ENCODE results near the gene ALPK3. TPM values are rescaled to one million over a fixed set of nuclear protein-coding genes. Genes with fewer than 3 reads are reported as not detected.

The ALPK3 gene
- total and polyA plus RNA-seq, 5 donors from 2014 or later = 0.22 TPM; not detected in 4

GRCh38 chr15:84827246-84827645 lies 10.1 kb downstream of the ALPK3 start:
- Histone ChIP-seq H3K9me3 (ENCODE audit: control insufficient read depth in 2 of 2, low read length in 2 of 2) (no peaks in the 10 kb centered on the region), H3K27ac (ENCODE audit: insufficient read depth, low read length, poor library complexity, severe bottlenecking) (no peak overlapping the region), H3K4me3 (ENCODE audit: low read depth, low read length) (no peak overlapping the region), H3K36me3 (ENCODE audit: control insufficient read depth, insufficient read depth, low read length) (no peaks in the 10 kb centered on the region), H3K4me1 (ENCODE audit: control insufficient read depth, insufficient read depth, low read length, poor library complexity, severe bottlenecking) (no peaks in the 10 kb centered on the region), H3K27me3 (ENCODE audit: control insufficient read depth, insufficient read depth, low read length) (no peaks in the 10 kb centered on the region)
- no peaks in the 10 kb centered on the region for H3K9me3 Mint-ChIP-seq
- no peak overlapping the region for H3K27ac Mint-ChIP-seq
- H3K4me3 Mint-ChIP-seq = no peak overlapping the region
- no peaks in the 10 kb centered on the region for H3K4me1 Mint-ChIP-seq
- DNase-seq (no peak), ATAC-seq (ENCODE audit: low read depth in 2 of 2) (no peak)
- no peaks in the 10 kb centered on the region for H3K36me3 Mint-ChIP-seq
- H3K27me3 Mint-ChIP-seq = peaks cover 9% of the 10 kb centered on the region

DNA sequence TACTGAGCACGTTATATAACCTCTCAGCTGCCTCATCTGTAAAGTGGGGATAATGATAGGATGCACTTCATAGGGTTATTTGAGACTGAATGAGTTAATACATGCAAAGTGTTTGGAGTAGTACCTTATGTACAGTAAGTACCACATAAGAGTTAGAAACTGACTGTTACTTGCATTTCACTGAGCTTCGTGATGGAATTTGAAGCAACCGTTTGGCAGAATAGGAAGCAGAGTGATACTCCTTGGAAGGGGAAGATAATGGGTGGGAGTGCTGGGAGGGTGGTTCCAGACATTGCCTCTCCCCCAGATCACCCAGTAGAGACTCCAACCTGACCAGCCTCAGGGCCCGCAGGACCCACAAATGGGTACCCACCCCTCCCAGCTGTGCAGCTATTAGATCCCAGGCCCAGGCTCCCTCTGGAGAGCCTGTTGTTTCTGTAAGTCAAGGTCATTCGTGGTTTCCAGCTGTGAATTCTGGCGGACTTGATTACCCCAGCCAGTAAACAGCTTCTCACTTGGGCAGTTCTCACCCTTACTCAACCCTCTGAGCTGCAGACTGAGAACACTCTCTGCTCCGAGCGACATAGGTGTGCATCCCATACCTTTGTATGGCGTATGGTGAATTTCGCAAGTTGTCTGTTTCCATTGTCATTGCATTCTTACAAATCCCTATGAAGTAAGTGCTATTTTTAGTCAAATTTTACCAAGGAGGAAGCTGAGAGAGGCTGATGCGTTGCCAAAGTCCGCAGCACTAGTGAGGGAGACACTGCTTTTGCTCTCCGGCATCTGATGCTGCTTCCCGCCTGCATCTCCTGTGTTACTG lies 11.1 kb downstream of the ALPK3 start:
- no peak for DNase-seq
- Histone ChIP-seq H3K36me3 (ENCODE audit: control insufficient read depth, insufficient read depth, low read length) (no peaks in the 10 kb centered on the region), H3K4me1 (ENCODE audit: control insufficient read depth, insufficient read depth, low read length, poor library complexity, severe bottlenecking) (no peaks in the 10 kb centered on the region), H3K27ac (ENCODE audit: insufficient read depth, low read length, poor library complexity, severe bottlenecking) (no peak overlapping the region), H3K4me3 (ENCODE audit: low read depth, low read length) (no peak overlapping the region), H3K9me3 (ENCODE audit: control insufficient read depth in 2 of 2, low read length in 2 of 2) (no peaks in the 10 kb centered on the region), H3K27me3 (ENCODE audit: control insufficient read depth, insufficient read depth, low read length) (peaks cover 2% of the 10 kb centered on the region)
- H3K4me3 Mint-ChIP-seq = no peak overlapping the region
- no peaks in the 10 kb centered on the region for H3K9me3 Mint-ChIP-seq
- no peaks in the 10 kb centered on the region for H3K36me3 Mint-ChIP-seq
- ATAC-seq (ENCODE audit: low read depth in 2 of 2) = no peak
- H3K27me3 Mint-ChIP-seq = peaks cover 16% of the 10 kb centered on the region
- no peaks in the 10 kb centered on the region for H3K4me1 Mint-ChIP-seq
- H3K27ac Mint-ChIP-seq = peak overlapping the region in 1 of 3 donors; percentile 54

DNA sequence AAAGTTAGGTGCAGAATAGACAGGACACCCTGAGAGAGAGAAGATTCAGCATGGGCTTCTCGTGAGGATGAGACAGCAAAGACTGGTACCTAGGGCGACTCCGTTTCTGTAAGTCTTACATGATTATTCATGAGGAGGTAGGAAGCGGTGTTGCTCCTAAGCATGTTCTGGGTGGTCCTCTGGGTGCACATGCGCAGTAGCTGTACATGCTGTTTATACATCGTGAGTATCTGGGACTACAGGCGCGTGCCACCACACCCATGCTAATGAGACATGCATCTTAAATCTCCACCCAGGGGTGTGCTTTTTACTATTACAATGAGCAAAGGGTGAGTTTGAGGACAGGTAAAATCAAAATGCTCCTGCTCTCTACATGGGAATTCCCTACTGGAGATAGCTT lies 12.3 kb downstream of the ALPK3 start:
- Mint-ChIP-seq H3K9me3 (no peaks in the 10 kb centered on the region), H3K36me3 (no peaks in the 10 kb centered on the region), H3K27ac (no peak overlapping the region), H3K4me3 (no peak overlapping the region), H3K4me1 (no peaks in the 10 kb centered on the region), H3K27me3 (peaks cover 23% of the 10 kb centered on the region)
- no peaks in the 10 kb centered on the region for H3K36me3 ChIP-seq (ENCODE audit: control insufficient read depth, insufficient read depth, low read length)
- no peaks in the 10 kb centered on the region for H3K4me1 ChIP-seq (ENCODE audit: control insufficient read depth, insufficient read depth, low read length, poor library complexity, severe bottlenecking)
- H3K9me3 ChIP-seq (ENCODE audit: control insufficient read depth in 2 of 2, low read length in 2 of 2) = no peaks in the 10 kb centered on the region
- DNase-seq (no peak), ATAC-seq (ENCODE audit: low read depth in 2 of 2) (no peak)
- no peak overlapping the region for H3K27ac ChIP-seq (ENCODE audit: insufficient read depth, low read length, poor library complexity, severe bottlenecking)
- no peak overlapping the region for H3K4me3 ChIP-seq (ENCODE audit: low read depth, low read length)
- H3K27me3 ChIP-seq (ENCODE audit: control insufficient read depth, insufficient read depth, low read length) = peaks cover 2% of the 10 kb centered on the region

GRCh38 chr15:84830036-84830435 lies 12.9 kb downstream of the ALPK3 start:
- H3K4me1 ChIP-seq (ENCODE audit: control insufficient read depth, insufficient read depth, low read length, poor library complexity, severe bottlenecking) = no peaks in the 10 kb centered on the region
- peaks cover 2% of the 10 kb centered on the region for H3K27me3 ChIP-seq (ENCODE audit: control insufficient read depth, insufficient read depth, low read length)
- no peaks in the 10 kb centered on the region for H3K36me3 ChIP-seq (ENCODE audit: control insufficient read depth, insufficient read depth, low read length)
- Mint-ChIP-seq H3K4me3 (no peak overlapping the region), H3K4me1 (no peaks in the 10 kb centered on the region), H3K27ac (peak overlapping the region in 1 of 3 donors; percentile 50), H3K9me3 (no peaks in the 10 kb centered on the region), H3K36me3 (no peaks in the 10 kb centered on the region), H3K27me3 (peaks cover 24% of the 10 kb centered on the region)
- H3K4me3 ChIP-seq (ENCODE audit: low read depth, low read length) = no peak overlapping the region
- H3K27ac ChIP-seq (ENCODE audit: insufficient read depth, low read length, poor library complexity, severe bottlenecking) = no peak overlapping the region
- DNase-seq (no peak), ATAC-seq (ENCODE audit: low read depth in 2 of 2) (no peak)
- no peaks in the 10 kb centered on the region for H3K9me3 ChIP-seq (ENCODE audit: control insufficient read depth in 2 of 2, low read length in 2 of 2)

DNA sequence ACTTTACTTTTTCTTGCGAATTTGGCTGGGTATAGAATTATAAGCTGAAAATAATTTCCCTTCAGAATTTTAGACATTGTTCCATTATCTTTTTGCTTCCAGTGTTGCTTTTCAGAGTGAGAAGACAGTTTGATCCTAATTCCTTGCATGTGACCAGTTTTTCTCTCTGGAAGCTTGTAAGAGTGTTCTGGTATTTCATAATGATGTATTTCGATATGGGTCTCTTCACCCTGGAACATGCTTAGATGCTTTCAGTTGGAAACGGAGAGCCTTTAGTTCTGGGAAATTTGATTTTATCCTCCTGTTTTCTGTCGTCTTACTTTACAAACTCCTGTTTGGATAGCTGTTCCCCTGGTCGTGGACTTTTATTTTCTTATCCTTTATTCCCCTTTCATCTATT lies 13.9 kb downstream of the ALPK3 start:
- peaks cover 2% of the 10 kb centered on the region for H3K27me3 ChIP-seq (ENCODE audit: control insufficient read depth, insufficient read depth, low read length)
- H3K9me3 ChIP-seq (ENCODE audit: control insufficient read depth in 2 of 2, low read length in 2 of 2) = no peaks in the 10 kb centered on the region
- H3K4me1 ChIP-seq (ENCODE audit: control insufficient read depth, insufficient read depth, low read length, poor library complexity, severe bottlenecking) = no peaks in the 10 kb centered on the region
- no peak for DNase-seq
- H3K36me3 Mint-ChIP-seq = no peaks in the 10 kb centered on the region
- H3K36me3 ChIP-seq (ENCODE audit: control insufficient read depth, insufficient read depth, low read length) = no peaks in the 10 kb centered on the region
- no peak for ATAC-seq (ENCODE audit: low read depth in 2 of 2)
- H3K4me1 Mint-ChIP-seq = no peaks in the 10 kb centered on the region
- no peak overlapping the region for H3K27ac Mint-ChIP-seq
- no peaks in the 10 kb centered on the region for H3K9me3 Mint-ChIP-seq
- H3K27me3 Mint-ChIP-seq = peaks cover 24% of the 10 kb centered on the region
- H3K4me3 Mint-ChIP-seq = no peak overlapping the region
- H3K27ac ChIP-seq (ENCODE audit: insufficient read depth, low read length, poor library complexity, severe bottlenecking) = no peak overlapping the region
- H3K4me3 ChIP-seq (ENCODE audit: low read depth, low read length) = no peak overlapping the region

GRCh38 chr15:84831613-84832012 lies 14.5 kb downstream of the ALPK3 start:
- Mint-ChIP-seq H3K4me3 (no peak overlapping the region), H3K9me3 (no peaks in the 10 kb centered on the region), H3K4me1 (no peaks in the 10 kb centered on the region), H3K27me3 (peaks cover 26% of the 10 kb centered on the region), H3K27ac (no peak overlapping the region), H3K36me3 (no peaks in the 10 kb centered on the region)
- no peaks in the 10 kb centered on the region for H3K9me3 ChIP-seq (ENCODE audit: control insufficient read depth in 2 of 2, low read length in 2 of 2)
- H3K27ac ChIP-seq (ENCODE audit: insufficient read depth, low read length, poor library complexity, severe bottlenecking) = no peak overlapping the region
- no peaks in the 10 kb centered on the region for H3K36me3 ChIP-seq (ENCODE audit: control insufficient read depth, insufficient read depth, low read length)
- ATAC-seq (ENCODE audit: low read depth in 2 of 2) (no peak), DNase-seq (no peak)
- H3K4me3 ChIP-seq (ENCODE audit: low read depth, low read length) = no peak overlapping the region
- no peaks in the 10 kb centered on the region for H3K4me1 ChIP-seq (ENCODE audit: control insufficient read depth, insufficient read depth, low read length, poor library complexity, severe bottlenecking)
- peaks cover 2% of the 10 kb centered on the region for H3K27me3 ChIP-seq (ENCODE audit: control insufficient read depth, insufficient read depth, low read length)

GRCh38 chr15:84832448-84833040 lies 15.4 kb downstream of the ALPK3 start:
- ATAC-seq (ENCODE audit: low read depth in 2 of 2) (no peak), DNase-seq (no peak)
- Histone ChIP-seq H3K27ac (ENCODE audit: insufficient read depth, low read length, poor library complexity, severe bottlenecking) (no peak overlapping the region), H3K9me3 (ENCODE audit: control insufficient read depth in 2 of 2, low read length in 2 of 2) (no peaks in the 10 kb centered on the region), H3K4me3 (ENCODE audit: low read depth, low read length) (no peak overlapping the region), H3K36me3 (ENCODE audit: control insufficient read depth, insufficient read depth, low read length) (no peaks in the 10 kb centered on the region), H3K4me1 (ENCODE audit: control insufficient read depth, insufficient read depth, low read length, poor library complexity, severe bottlenecking) (no peaks in the 10 kb centered on the region), H3K27me3 (ENCODE audit: control insufficient read depth, insufficient read depth, low read length) (peaks cover 2% of the 10 kb centered on the region)
- H3K36me3 Mint-ChIP-seq = no peaks in the 10 kb centered on the region
- H3K4me1 Mint-ChIP-seq = no peaks in the 10 kb centered on the region
- peaks cover 29% of the 10 kb centered on the region for H3K27me3 Mint-ChIP-seq
- H3K9me3 Mint-ChIP-seq = no peaks in the 10 kb centered on the region
- H3K4me3 Mint-ChIP-seq = no peak overlapping the region
- no peak overlapping the region for H3K27ac Mint-ChIP-seq

Data from CD4-positive, CD25-positive, alpha-beta regulatory T cell (primary cell).